HG02571 (cell line): ENCODE data around the gene PDS5B.
"Not testable (repeated sequence)": the region's sequence is repeated elsewhere in the genome, so short reads cannot be mapped to it uniquely, and the experiment has no call there.

Experiments used
- ATAC-seq: cut with Tn5 transposase; IDR thresholded peaks from one replicate; pipeline ENCODE4 v1.9.1; 2021; ENCODE audit warnings: mild to moderate bottlenecking, moderate library complexity; ENCODE audit not compliant: unreplicated experiment

The PDS5B gene

GRCh38 chr13:32647926-32648325 lies 61.7 kb downstream of the PDS5B start:
- ATAC-seq, result no peak

GRCh38 chr13:32650705-32651311 lies 64.6 kb downstream of the PDS5B start:
- ATAC-seq, result peak; percentile 77

- no peak for ATAC-seq
Observed at GRCh38 chr13:32657309-32657708, 71.1 kb downstream of the PDS5B start.

- no peak for ATAC-seq
Observed at GRCh38 chr13:32659736-32660135, 73.5 kb downstream of the PDS5B start.

DNA sequence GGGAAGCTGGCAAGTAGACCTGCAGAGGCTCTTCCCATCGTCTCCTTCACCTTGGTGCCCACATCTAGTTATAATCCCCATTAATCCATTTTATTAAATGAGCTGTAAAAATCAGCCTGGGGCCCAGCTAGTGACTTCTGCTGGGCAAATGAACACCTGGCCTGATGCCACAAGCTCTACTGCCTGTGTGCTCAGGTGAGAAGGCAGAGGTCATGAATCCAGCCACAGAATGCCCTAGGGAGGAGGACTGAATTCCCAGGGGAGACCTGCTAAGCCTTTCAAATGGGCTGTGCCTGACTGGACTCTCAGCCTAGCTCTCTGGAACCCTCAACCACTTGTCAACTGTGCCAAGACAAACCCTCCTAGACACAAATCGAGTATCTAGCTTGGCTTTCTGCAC lies 74.0 kb downstream of the PDS5B start:
- no peak for ATAC-seq

DNA sequence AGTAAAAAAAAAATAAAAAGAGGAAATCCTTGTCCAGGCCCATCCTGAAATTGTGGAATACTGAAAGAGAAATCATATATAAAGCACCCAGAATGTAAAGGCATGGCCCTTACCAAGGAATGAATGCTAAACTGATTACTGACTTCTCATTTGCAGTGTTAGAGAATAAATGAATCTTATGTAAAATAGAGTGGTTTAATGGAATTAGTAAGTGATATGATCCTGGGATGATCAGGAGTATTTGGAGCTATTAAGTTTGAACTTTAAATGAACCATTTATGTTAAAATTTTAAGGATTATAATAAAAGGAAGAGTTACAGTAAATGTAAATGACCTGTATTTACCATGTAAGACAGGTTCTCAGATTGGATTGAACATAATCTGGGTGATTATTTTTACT lies 75.4 kb downstream of the PDS5B start:
- no peak for ATAC-seq

DNA sequence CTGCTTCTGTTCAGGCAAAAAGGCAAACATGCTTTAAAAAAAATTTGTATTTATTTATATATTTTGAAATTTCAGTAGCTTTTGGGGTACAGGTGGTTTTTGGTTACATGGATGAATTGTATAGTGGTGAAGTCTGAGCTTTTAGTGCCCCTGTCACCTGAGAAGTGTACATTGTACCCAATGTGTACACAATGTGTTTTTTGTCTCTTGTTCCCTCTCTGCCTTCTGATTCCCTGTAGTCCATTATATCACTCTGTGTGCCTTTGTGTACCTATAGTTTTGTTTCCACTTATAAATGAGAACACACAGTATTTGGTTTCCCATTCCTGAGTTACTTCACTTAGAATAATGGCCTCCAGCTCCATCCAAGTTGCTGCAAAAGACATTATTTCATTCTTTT lies 77.4 kb downstream of the PDS5B start:
- ATAC-seq, result no peak

DNA sequence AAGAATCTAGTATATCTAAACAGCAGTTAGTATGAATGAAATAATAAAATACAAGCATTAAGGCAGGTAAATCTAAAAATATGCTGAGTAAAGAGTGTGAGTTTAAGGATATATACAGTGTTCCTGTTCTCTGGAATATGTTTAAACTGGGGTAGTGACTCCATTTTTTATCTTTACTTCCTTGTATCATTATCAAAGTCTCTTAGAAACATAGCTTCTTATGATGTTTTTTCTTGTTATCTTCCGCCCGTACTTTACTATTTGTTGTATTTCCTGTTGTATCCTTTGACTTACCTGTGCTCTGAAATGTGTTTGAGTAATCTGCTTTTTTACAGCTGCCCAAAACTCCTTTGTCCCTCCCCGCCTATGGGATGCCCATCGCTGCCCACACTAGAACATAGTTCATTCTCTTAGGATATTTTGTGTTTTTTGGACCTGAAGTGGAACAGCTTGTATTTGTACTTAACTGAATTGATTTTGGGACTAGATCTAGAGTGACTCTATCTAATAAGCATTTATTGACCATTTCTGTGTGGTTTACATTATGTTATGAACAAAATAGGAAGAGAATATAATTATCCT lies 80.8 kb downstream of the PDS5B start:
- no peak for ATAC-seq

GRCh38 chr13:32669030-32669646 lies 82.9 kb downstream of the PDS5B start:
- ATAC-seq, result no peak

DNA sequence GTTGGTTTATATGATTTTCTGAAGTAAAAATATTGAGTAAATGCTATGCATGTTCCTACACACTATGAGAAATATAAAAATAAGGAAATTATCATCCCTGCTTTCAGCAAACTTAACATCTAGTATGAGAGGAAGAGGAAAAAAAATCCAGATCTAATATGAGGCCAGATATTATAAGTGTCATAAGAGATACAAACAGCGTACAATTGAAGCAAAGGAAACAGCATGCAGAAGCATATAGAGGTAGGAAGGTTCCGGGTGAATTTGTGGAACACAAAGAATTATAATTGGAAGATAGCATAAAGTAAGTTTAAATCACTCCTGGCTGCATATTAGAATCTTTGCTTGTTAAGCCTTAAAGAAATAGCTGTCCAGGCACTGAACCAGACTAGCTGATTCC lies 88.3 kb downstream of the PDS5B start:
- ATAC-seq, result no peak

GRCh38 chr13:32676242-32676641 lies 90.0 kb downstream of the PDS5B start:
- no peak for ATAC-seq

DNA sequence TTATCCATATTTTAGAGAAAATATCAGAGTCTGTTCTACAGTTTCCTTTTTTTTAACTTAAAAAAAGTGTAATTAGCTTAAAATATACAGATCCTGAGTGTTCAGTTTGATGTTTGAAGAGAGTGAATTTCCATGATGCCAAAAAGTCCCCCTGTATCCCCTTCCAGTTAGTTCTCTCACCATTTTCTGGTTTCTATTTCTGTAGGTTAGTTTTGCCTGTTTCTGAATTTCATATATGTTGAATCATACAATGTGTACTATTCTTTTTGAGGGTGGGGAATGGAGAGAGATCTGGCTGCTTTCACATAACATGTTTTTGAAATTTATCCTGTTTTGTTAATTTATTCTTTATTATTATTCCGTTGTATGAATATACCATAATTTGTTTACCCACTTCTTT lies 95.9 kb downstream of the PDS5B start:
- no peak for ATAC-seq

- ATAC-seq, result no peak
Observed at GRCh38 chr13:32682740-32683139, 96.5 kb downstream of the PDS5B start.

GRCh38 chr13:32687275-32687674 lies 101.0 kb downstream of the PDS5B start:
- ATAC-seq, result no peak

GRCh38 chr13:32695602-32696250 lies 109.5 kb downstream of the PDS5B start:
- ATAC-seq, result no peak

- ATAC-seq, result no peak
Observed at GRCh38 chr13:32707471-32707870, 121.2 kb downstream of the PDS5B start.

DNA sequence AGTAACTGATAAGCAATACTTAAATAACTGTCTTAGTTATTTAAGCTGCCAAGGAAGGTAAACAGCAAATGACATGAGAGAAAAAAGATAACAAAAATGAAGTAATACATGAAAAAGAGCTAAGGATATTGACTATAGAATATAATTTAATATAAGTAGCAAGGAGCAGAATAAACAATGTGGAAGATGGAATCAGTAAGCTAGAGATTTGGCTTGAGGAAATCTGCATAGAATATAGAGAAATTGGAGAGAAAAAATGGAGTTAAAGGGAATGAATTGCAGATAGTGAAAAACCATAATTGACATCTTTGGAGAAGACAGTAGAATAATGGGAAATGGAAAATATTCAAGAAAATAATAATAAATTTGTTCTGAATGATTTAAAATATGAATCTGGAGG lies 127.1 kb downstream of the PDS5B start:
- no peak for ATAC-seq

DNA sequence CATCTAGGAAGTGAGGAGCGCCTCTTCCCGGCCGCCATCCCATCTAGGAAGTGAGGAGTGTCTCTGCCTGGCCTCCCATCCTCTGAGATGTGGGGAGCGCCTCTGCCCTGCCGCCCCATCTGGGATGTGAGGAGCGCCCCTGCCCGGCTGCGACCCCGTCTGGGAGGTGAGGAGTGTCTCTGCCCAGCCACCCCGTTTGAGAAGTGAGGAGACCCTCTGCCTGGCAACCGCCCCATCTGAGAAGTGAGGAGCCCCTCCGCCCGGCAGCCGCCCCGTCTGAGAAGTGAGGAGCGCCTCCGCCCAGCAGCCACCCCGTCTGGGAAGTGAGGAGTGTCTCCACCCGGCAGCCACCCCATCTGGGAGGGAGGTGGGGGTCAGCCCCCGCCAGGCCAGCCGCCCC lies 129.9 kb downstream of the PDS5B start:
- ATAC-seq, result not testable (repeated sequence)

- no peak for ATAC-seq
Observed at GRCh38 chr13:32720026-32720425, 133.8 kb downstream of the PDS5B start.

DNA sequence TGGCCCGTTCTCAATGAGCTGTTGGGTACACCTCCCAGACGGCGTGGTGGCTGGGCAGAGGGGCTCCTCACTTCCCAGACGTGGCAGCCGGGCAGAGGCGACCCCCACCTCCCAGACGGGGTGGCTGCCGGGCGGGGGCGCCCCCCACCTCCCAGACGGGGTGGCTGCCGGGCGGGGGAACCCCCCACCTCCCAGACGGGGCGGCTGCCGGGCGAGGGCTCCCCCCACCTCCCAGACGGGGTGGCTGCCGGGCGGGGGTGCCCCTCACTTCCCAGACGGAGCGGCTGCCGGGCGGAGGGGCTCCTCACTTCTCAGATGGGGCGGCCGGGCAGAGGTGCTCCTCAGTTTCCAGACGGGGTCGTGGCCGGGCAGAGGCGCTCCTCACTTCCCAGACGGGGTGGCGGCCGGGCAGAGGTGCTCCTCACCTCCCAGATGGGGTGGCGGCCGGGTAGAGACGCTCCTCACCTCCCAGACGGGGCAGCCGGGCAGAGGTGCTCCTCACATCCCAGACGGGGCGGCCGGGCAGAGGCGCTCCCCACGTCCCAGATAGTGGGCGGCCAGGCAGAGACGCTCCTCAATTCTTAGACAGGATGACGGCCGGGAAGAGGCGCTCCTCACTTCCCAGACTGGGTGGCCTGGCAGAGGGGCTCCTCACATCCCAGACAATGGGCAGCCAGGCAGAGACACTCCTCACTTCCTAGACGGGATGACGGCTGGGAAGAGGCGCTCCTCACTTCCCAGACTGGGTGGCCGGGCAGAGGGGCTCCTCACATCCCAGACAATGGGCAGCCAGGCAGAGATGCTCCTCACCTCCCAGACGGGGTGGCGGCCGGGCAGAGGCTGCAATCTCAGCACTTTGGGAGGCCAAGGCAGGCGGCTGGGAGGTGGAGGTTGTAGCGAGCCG lies 135.1 kb downstream of the PDS5B start:
- not testable (repeated sequence) for ATAC-seq

DNA sequence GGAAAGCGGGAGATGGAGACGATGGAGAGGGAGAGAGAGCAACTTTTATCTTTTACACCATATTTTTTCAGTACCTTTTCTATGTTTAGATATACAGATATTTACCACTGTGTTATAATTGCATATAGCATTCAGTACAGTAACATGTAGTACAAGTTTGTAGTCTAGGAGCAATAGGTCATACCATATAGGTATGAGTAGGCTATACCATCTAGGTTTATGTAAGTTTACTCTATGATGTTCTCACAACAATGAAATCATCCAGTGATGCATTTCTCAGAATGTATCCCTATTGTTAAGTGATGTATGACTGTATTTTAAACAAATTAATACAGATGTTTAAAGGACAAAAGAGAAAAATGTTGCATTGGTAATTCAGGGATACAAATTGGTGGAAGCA lies 136.1 kb downstream of the PDS5B start:
- no peak for ATAC-seq
